NB4 (cell line): ENCODE results near the gene GEN1.

Experiments
- DNase-seq: peaks from one replicate; pipeline ENCODE4 v3.0.0; 2010; ENCODE audit warnings: low read depth
- H3K4me3 ChIP-seq: one replicate; pipeline ENCODE4 v1.5.1; 2011; ENCODE audit warnings: mild to moderate bottlenecking, low read depth, low read length, moderate library complexity
- CTCF ChIP-seq: IDR thresholded peaks from one replicate; pipeline ENCODE4 v1.5.1; 2012; ENCODE audit warnings: low read depth, low read length
- MAX ChIP-seq: IDR thresholded peaks from 2 replicates; pipeline ENCODE4 v1.6.1; 2011; ENCODE audit warnings: low read depth, low read length
- MYC ChIP-seq: IDR thresholded peaks from 2 replicates; pipeline ENCODE4 v1.6.1; 2011; ENCODE audit warnings: low read depth, low read length
- POLR2A ChIP-seq: IDR thresholded peaks from 2 replicates; pipeline ENCODE4 v1.6.1; 2011; ENCODE audit warnings: mild to moderate bottlenecking; ENCODE audit not compliant: insufficient read length; ENCODE audit errors: extremely low read depth

GEN1 gene

GRCh38 chr2:17713291-17713690, 40.6 kb upstream of the GEN1 start:
- DNase-seq = no peak
- H3K4me3 ChIP-seq = no peak overlapping the region
- TF ChIP-seq CTCF (no peak), MAX (no peak), POLR2A (no peak), MYC (no peak)

DNA sequence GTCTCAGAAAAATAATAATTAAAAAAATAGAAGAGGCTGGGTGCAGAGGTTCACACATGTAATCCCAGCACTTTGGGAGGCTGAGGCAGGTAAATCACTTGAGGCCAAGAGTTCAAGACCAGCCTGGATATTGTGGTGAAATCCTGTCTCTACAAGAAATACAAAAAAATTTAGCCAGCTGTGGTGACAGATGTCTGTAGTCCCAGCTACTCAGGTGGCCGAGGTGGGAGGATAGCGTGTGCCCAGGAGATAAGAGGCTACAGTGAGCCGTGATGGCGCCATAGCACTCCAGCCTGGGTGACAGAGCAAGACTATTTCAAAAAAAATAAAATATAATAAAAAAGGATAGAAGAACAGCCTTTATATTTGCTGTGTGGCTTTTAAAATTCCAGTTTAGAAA, 36.3 kb upstream of the GEN1 start:
- TF ChIP-seq MYC (no peak), POLR2A (no peak), CTCF (no peak), MAX (no peak)
- no peak for DNase-seq

GRCh38 chr2:17718689-17719088, 35.2 kb upstream of the GEN1 start:
- DNase-seq = no peak
- no peak overlapping the region for H3K4me3 ChIP-seq
- TF ChIP-seq CTCF (no peak), MAX (no peak), MYC (no peak), POLR2A (no peak)

More for the DNA sequence above, 36.3 kb upstream of the GEN1 start:
- H3K4me3 ChIP-seq = no peak overlapping the region

DNA sequence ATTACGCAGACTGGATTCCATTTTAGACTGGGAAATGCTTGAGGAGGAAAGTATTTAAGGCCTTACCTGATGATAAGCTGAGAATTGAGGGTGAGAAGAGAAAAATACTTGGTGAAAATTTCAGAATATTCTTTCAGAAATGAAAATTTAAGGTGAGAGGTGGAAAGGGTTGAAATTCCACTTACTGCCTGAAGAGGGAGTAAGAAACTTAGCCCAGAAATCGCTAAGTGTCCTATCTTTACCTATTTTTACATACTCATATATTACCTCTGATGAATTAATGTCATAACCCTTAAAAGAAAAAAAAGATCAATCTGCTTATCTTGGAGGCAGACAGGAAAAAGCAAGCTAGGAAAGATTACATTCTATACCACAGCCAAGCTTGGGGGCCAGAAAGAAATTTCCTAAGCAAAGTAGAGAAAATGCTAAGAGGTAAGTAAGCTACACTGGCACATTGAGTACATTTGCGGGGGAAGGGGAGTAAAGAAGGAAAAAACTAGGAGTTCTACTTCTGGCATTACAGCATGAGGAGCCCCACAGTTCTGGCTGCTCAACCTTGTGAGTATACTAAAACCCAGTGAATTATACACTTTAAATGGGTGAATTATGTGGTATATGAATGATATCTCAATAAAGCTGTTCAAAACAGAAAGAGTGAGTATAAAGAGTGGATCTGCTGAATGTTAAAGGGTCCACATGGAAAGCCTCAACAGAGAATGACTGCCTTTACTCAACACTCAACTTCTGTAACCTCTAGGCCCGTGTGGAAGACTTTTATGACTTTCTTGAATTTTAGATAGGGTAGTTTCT, 34.2 kb upstream of the GEN1 start:
- DNase-seq = peak; percentile 28
- TF ChIP-seq POLR2A (no peak), CTCF (peak; percentile 62)
- no peak overlapping the region for H3K4me3 ChIP-seq

DNA sequence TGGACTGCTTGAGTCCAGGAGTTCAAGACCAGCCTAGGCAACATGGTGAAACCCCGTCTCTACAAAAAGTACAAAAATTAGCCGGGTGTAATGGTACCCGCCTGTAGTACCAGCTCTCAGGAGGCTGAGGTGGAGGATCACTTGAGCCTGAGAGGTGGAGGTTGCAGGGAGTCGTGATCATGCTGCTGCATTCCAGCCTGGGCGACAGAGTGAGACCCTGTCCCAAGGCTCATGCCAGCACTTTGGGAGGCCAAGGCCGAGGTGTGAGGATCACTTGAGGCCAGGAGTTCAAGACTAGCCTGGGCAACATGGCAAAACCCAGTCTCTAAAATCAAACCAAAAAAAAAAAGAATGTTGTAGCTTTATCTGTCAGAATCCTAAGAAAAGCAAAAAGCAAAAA, 25.7 kb upstream of the GEN1 start:
- no peak overlapping the region for H3K4me3 ChIP-seq
- TF ChIP-seq MAX (no peak), MYC (no peak), CTCF (no peak), POLR2A (no peak)
- DNase-seq = no peak

- H3K4me3 ChIP-seq = no peak overlapping the region
- no peak for TF ChIP-seq MAX
- TF ChIP-seq POLR2A = no peak
- TF ChIP-seq CTCF = no peak
- TF ChIP-seq MYC = no peak
- DNase-seq = no peak
Observed at GRCh38 chr2:17729880-17730279, 24.1 kb upstream of the GEN1 start.
